GM21717 (cell line): ENCODE measurements around the gene DOCK4.

Experiments used
- ATAC-seq: cut with Tn5 transposase; IDR thresholded peaks from one replicate; pipeline ENCODE4 v1.9.1; 2021; ENCODE audit warnings: mild to moderate bottlenecking, moderate library complexity; ENCODE audit not compliant: unreplicated experiment

The DOCK4 gene

DNA sequence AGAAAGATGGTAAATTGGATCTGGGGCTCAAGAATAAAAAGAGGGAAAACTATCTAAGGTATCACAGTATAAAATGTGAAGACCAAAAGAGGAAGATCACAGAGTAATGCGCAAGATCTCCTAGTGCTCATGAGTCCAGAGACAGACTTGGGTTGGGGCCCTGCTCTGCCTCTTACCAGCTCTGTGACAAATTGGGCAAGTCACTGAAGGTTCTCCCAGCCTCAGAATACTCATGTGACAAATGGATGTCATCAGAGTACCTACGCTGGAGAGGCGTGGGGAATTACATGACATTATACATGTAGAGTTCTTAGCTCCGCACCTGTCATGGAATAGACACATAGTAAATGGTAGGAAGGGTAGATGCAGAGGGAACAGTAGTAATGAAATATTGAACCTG lies 124.4 kb downstream of the DOCK4 start:
- ATAC-seq, result no peak

- ATAC-seq, result peak; percentile 53
These were observed 125.2 kb downstream of the DOCK4 start for GRCh38 chr7:112080978-112081377.

- peak; percentile 87 for ATAC-seq
These were observed 125.8 kb downstream of the DOCK4 start for GRCh38 chr7:112080441-112080840.

DNA sequence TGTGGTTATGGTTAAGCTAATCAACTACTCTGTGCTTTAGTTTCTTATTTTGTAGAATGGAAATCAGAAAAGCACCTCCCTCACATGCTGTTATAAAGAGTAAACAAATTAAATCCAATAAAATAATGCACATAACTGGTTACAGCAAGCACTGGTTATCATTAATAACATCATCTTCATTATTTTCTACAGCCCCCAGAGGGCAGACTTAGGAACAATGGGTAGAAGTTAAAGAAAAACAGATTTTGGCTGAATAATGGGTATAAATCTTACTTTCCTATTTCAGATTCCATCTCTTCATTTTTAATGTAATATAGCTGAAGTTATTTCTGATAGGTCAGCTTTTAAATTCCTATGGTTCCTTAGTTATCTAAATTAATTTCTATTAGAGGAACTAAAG lies 126.5 kb downstream of the DOCK4 start:
- ATAC-seq, result no peak

DNA sequence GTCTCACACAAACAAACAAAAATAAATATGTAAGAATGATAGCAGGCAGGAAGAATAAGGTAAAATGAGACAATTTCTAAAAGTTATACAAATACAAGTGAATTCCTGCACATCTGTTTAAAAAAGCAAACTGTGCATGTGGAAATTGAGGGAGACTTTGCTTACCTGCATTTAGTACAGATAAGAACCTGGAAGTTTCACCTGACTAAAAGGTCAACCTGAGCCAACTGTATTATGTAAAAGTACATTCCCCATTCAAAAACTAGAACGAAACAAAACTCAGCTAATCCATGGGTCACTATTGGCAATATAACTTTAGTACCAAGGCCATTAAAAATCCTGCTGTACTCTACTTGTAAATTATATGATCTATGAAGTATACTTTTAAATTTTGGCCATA lies 127.1 kb downstream of the DOCK4 start:
- ATAC-seq, result no peak

- ATAC-seq, result no peak
These were observed 129.9 kb downstream of the DOCK4 start for GRCh38 chr7:112076324-112076723.

DNA sequence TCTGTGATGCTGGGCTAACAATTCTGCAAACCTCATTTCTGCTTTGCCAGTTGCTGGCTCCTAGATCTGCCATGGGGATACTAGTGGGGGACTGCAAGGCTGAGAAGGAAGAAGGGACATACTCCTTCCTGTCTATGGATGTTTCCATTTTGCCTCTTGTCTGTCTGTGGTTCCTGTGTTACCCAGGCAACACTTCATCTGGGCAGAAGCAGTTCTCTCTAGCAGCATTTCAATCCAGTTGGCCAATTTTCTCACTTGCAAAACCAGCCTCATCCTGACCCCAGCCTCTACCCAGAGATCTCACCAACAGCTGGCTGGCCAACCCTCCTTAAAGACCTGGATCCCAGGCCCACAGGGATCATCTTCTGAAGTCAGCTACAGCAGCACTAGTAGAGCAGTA lies 131.7 kb downstream of the DOCK4 start:
- no peak for ATAC-seq

DNA sequence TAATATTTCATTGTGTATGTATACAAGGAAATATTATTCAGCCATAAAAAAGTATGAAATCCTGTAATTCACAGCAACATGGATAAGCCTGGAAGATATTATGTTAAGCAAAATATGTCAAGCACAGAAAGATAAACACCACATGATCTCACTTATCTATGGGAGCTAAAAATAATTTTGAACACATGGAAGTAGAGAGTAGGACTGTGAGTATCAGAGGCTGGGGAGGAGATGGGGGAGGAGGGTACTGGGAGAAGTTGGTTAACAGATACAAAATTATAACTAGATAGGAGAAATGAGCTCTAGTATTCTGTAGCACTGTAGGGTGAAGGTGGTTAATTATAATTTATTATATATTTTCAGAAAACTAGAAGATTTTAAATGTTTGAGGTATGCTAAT lies 132.7 kb downstream of the DOCK4 start:
- no peak for ATAC-seq

DNA sequence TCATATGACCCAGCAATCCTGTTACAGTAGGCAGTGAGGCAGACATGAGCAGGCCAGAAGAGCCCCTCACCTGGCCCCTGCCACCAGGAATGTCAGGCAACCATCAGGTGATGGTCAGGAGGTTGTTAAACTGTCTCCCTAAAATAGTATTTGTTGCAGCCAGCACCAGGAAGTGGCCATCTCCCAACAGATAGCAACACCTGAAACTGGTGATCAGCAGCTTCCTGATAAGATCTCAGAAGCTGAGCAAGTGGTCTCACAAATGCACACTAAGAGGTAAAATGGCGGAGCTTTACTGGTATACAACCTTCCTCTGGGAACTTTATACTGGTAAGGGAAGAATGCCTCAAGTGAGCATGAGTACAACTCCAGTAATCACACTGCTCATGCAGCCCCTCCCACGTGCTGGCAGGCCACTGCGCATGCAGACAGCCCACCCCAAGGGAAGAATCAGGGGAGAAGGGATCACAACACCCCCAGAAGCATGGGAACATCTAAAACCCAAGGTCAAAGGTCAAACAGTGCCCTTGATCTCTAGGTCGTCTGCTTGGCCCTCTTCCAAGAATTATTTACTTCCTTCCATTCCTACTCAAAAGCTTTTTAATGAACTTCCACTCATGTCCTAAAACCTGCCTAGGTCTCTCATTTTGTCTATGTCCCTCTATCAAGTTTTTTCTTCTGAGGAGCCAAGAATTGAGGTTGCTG lies 133.5 kb downstream of the DOCK4 start:
- ATAC-seq, result no peak

GRCh38 chr7:112071856-112072255 lies 134.3 kb downstream of the DOCK4 start:
- no peak for ATAC-seq

DNA sequence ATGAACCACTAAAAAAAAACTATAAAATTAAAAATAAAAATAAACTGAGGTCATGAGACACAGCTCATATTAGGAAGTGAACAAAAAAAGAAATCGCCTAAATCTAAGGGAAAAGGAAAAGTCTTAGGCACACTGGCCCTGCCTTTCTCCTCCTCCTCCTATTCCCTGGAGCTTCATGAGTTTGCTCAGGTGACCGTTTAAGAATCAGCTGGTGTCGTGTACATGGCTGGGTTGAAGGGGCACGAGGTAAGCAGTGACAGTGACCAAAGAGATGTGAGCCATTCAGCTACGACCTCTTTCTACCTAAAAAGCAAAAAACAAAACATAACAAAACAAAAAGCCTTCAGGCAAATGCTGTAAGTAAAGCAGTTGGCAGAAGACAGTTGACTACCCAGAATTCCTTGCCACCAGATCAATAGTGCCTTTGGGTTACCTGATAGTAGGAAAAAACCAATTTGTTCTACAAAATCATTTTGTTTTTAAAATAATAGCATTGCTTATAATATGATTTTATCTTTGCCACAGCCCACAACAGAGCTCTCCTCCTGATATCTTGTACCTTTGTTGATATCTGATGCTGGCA lies 135.4 kb downstream of the DOCK4 start:
- no peak for ATAC-seq

DNA sequence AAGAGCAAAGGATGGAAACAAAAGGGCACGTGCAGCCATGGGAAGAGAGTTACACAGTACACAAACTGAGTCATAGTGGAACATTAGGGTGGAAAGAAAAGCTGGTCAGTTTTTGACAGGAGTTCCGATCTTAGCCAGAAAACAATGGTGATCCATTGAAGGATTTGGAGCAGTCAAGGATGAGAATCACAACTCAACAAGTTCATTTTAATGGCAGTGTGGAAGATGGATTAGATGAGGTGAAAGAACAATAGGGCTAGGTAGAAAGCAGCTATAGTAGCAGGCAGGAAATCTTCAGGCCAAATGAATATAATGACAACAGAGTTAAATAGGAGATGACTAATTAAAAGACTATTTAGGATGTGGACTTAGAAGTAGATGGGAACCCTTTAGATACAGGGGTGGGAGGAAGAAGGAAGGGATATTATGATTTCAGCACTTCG lies 136.3 kb downstream of the DOCK4 start:
- no peak for ATAC-seq

DNA sequence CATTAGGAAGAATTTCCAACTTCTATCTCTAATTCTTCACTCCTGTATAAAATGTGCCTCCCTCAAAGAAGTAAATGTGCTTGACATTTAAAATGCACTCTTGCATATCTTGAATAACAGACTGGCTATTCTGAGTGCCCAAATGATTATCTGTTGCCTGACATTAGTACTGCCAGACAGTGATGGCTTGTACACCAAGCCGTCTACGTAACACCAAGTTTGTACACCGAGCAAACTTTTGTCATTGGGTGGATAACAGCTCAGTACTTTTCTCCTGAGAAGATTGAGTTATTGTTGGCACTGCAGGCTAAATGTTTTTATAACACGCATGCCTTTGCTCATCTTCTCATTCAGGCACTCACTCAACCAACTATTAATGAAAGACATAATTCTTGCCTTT lies 137.2 kb downstream of the DOCK4 start:
- ATAC-seq, result no peak

GRCh38 chr7:112067632-112068540 lies 138.3 kb downstream of the DOCK4 start:
- ATAC-seq, result no peak

- no peak for ATAC-seq
These were observed 139.0 kb downstream of the DOCK4 start for GRCh38 chr7:112067200-112067599.

DNA sequence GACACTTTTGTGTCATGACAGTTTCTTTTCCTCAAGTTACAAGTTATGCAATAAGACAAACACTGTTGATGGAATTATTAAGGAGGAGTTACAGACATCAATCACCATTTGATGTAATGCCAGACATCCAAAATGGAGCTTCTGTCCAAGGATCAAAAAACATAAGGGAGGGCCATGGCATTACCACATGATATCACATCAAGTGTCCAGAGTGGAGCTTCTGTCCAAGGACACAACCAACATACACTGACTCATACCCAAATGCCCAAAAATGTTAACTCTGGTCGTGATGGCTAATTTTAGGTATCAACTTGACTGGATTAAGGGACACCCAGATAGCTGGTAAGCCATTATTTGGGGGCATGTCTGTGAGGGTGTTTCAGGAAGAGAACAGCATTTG lies 140.4 kb downstream of the DOCK4 start:
- ATAC-seq, result no peak

DNA sequence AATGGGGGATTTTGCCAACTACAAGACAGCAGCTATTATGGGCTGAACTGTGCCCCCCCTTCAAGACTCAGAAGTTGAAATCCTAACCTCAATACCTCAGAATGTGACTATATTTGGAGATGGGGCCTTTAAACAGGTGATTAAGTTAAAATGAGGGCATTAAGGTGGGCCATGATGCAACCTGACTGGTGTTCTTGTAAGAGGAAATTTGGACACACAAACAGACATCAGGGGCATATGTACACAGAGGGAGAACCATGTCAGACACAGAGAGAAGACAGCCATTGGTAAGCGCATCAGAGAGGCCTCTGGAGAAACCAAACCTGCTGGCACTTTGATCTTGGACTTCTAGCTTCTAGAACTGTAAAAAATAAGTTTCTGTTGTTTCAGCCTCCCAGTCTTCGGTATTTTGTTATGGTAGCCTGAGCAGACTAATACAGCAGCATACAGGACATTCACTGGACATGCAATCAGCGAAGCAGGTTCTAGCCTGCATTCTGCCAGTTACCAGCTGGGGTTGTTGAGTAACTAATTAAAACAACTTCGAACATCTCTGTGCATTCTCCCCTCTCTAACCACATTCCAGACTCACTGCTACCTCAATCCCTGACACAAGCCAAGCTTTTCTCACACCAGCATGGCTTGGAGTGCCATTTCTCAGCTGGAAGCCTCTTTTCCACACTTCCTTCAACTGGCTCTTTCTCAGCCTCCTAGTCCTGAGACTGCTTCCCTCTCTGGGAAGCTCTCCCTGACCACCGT lies 141.4 kb downstream of the DOCK4 start:
- no peak for ATAC-seq

DNA sequence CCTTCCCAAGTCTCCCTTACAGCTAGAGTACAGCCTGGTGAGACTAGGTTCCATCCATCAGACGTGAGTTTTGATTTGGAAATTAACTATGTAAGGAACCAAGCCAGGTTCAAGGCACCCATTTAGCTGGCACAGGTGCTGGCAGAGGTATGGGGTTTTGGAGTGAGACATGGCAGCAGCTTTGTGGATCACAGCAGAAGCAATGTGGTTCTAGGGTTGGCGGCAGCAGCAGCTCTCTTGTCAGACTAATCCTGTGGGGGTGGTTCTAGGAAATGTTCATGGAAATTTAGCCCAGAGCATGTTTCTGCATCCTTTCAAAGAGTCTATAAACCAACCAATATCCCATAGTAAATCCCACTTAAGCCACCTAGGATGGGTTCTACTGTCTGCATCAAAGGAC lies 142.2 kb downstream of the DOCK4 start:
- ATAC-seq, result no peak

DNA sequence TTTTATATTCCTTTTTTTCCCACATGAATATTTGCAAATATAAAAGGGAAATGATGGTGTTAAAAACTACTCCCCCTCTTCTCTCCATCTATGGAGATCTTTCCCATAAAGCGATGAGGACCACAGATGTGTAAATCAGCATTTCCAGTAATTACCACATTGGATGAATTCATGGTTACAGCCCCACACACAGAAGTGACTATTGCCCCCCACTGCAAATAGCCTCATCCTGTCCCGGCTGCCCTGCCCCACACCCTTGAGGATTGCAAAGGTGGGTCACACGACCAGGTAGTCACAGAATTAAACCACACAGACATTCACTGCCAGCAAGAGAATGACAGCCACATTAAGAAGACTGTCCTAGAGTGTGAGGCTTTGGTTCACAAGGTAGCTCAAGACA lies 145.1 kb downstream of the DOCK4 start:
- no peak for ATAC-seq

DNA sequence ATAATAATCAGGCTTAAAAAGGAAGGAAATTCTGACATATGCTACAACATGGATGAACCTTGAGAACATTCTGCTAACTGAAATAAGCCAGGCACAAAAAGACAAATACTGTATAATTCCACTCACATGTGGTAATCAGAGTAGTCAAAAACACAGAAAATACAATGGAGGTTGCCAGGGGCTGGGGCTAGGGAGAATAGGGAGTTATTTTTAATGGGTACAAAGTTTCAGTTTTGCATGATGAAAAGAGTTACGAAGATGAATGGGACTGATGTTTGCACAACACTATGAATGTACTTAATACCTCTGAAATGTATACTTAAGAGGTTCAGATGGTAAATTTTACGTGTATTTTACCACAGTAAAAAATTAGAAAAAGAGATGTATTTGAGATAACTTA lies 145.6 kb downstream of the DOCK4 start:
- no peak for ATAC-seq

DNA sequence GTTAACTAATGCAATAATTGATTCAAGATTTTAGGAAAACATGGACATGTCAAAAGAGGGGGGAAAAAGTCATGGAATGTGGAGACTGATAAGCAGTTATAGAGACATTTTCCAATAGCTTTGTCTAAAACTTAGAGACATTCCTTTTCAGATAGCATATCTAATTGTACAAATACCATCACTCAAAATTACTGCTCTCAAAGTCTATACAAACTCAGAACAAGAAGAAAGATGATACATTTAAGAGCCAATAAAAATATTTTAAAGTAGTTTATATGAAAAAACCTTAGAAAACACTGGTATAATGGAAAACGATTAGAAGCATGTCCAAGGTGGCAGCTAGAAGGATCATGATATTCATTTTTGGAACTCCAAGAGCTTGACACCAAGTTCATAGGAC lies 146.5 kb downstream of the DOCK4 start:
- no peak for ATAC-seq
